Tibial nerve (tissue), 4 donors: Measurements from ENCODE around the gene KRTAP10-2. TPM values are rescaled to one million over a fixed set of nuclear protein-coding genes. Genes with fewer than 3 reads are reported as not detected.

Source experiments
- DNase-seq, 2 donors: peaks; one replicate each; pipeline ENCODE4 v3.0.0-alpha.2; 2019; ENCODE audit warnings: low spot score in 2 of 2
- H3K27ac ChIP-seq, 4 donors: fragments of 200-600 bp; sonication (generic) in 3 of 4; one replicate each; pipeline ENCODE4 v1.5.1; 2017 to 2019; ENCODE audit warnings: mild to moderate bottlenecking in 1 of 4
- H3K27me3 ChIP-seq, 2 donors: fragments of 200-600 bp; sonication (generic) in 1 of 2; one replicate each; pipeline versions ENCODE4 v1.5.1 to v1.6.0; 2017 to 2019
- H3K36me3 ChIP-seq, 3 donors: fragments of 200-600 bp; sonication (generic); one replicate each; pipeline ENCODE4 v1.5.1; 2018 to 2019
- H3K4me1 ChIP-seq, 4 donors: fragments of 200-600 bp; sonication (generic) in 3 of 4; one replicate each; pipeline ENCODE4 v1.5.1; 2017 to 2019
- H3K4me3 ChIP-seq, 4 donors: fragments of 200-600 bp; sonication (generic) in 3 of 4; one replicate each; pipeline ENCODE4 v1.5.1; 2017 to 2019; ENCODE audit warnings: mild to moderate bottlenecking in 1 of 4, moderate library complexity in 1 of 4
- H3K9me3 ChIP-seq, 4 donors: fragments of 200-600 bp; sonication (generic) in 3 of 4; one replicate each; pipeline ENCODE4 v1.5.1; 2017 to 2019
- CTCF ChIP-seq, 5 experiments: fragments of 200-600 bp in 3 of 5; fragments of 450-650 bp in 2 of 5; sonication (generic) in 3 of 5; IDR thresholded peaks; one replicate each; pipeline ENCODE4 v1.5.1; 2016 to 2019; ENCODE audit warnings: antibody characterized with exemption in 5 of 5, mild to moderate bottlenecking in 3 of 5, moderate library complexity in 2 of 5
- EP300 ChIP-seq, 2 donors: sonication (generic); formaldehyde crosslinking; IDR thresholded peaks; one replicate each; pipeline ENCODE4 v1.6.1; 2017; ENCODE audit warnings: antibody characterized with exemption in 2 of 2, mild to moderate bottlenecking in 1 of 2
- POLR2A ChIP-seq, 2 donors: fragments of 450-650 bp; IDR thresholded peaks; one replicate each; pipeline ENCODE4 v1.6.1; 2017; ENCODE audit warnings: antibody characterized with exemption in 2 of 2, mild to moderate bottlenecking in 2 of 2, moderate library complexity in 2 of 2
- WGBS, 2 donors: methylation state at CpG; one replicate each; pipeline ENCODE4 v1.1.5; 2018; 5-methylcytosine and 5-hydroxymethylcytosine counted together
- total RNA-seq, 4 donors: library from RNA; depleted of rRNA; stranded (reverse); fragments of >200 nt; gene quantifications; one replicate each; pipeline ENCODE4 v1.1.0, GENCODE V29; 2016

Gene KRTAP10-2
- total RNA-seq, 4 donors from 2014 or later: not detected

GRCh38 chr21:44521301-44521927, 29.9 kb downstream of the KRTAP10-2 start:
- Histone ChIP-seq H3K36me3 (no peaks in the 10 kb centered on the region), H3K4me1 (no peaks in the 10 kb centered on the region), H3K9me3 (no peaks in the 10 kb centered on the region), H3K27ac (no peak overlapping the region), H3K27me3 (no peaks in the 10 kb centered on the region), H3K4me3 (no peak overlapping the region)
- no peak for DNase-seq
- 83 to 93% methylated on average over 8 to 12 of the region's 22 CpGs for WGBS, 2 donors
- no peak for TF ChIP-seq EP300 (IDR thresholded peaks at IDR 0.05)
- TF ChIP-seq CTCF (IDR thresholded peaks at IDR 0.05): no peak
- no peak for TF ChIP-seq POLR2A (IDR thresholded peaks at IDR 0.05)

- Histone ChIP-seq H3K27me3 (no peaks in the 10 kb centered on the region), H3K4me1 (no peaks in the 10 kb centered on the region), H3K4me3 (no peak overlapping the region), H3K27ac (no peak overlapping the region), H3K36me3 (no peaks in the 10 kb centered on the region), H3K9me3 (no peaks in the 10 kb centered on the region)
- DNase-seq: no peak
- TF ChIP-seq EP300 (IDR thresholded peaks at IDR 0.05): no peak
- no peak for TF ChIP-seq CTCF (IDR thresholded peaks at IDR 0.05)
- TF ChIP-seq POLR2A (IDR thresholded peaks at IDR 0.05): no peak
- 75 to 80% methylated on average over 23 to 31 of the region's 31 CpGs for WGBS, 2 donors
Observed at GRCh38 chr21:44520326-44521300, 30.7 kb downstream of the KRTAP10-2 start.

DNA sequence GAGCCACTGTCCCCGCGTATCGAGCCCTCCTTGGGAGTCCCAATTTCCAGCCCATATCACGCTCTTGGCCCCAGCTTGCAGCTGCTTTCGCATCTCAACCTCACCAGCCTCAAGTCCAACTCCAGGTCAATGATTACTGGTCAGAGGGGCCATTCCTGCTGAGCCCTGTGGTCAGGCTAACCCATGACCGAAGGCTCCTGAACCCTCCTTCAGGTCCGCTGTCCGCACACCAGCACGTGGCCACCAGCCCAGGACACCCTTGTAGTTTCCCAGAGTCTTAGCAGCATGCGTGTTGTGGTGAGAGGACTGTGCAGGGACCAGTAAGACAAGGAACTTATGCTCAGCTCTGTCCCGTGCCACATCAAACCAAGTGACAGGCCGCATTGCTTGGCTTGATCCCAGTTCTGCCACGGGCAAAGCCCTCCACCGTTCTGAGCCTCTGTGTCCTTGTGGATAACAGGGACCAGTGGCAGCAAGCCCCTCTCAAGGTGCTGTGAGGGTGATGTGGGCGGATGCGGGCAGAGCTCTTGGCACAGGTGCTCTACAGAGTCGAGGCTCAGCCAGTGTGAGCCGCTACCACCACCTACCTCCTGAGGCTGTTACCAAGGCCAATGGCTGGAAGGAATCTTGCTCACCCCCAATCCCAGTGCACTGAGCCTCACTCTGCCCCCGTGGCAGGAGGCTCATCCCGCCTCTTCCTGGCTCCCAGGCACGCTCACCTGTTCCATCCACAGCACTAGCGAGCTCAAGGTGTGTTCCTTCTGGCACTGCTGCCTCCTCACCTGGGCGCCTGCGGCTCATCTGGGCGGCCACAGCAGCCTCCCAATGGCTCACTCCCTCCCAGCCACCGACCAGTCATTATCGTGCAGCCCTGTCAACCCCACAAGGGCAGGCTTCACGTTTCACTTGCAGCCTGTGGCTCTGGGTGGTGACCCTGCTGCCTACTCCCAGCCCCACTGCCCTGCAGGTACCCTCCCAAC, 31.7 kb downstream of the KRTAP10-2 start:
- Histone ChIP-seq H3K27ac (no peak overlapping the region), H3K36me3 (no peaks in the 10 kb centered on the region), H3K4me3 (no peak overlapping the region), H3K9me3 (no peaks in the 10 kb centered on the region), H3K4me1 (no peaks in the 10 kb centered on the region), H3K27me3 (no peaks in the 10 kb centered on the region)
- TF ChIP-seq POLR2A (IDR thresholded peaks at IDR 0.05) (no peak), EP300 (IDR thresholded peaks at IDR 0.05) (no peak), CTCF (IDR thresholded peaks at IDR 0.05) (no peak)
- WGBS, 2 donors: 90 to 92% methylated on average over 28 of the region's 28 CpGs
- DNase-seq: no peak

GRCh38 chr21:44518686-44519085, 32.6 kb downstream of the KRTAP10-2 start:
- 72 to 78% methylated on average over 11 to 12 of the region's 12 CpGs for whole genome bisulfite sequencing, 2 donors
- TF ChIP-seq CTCF (IDR thresholded peaks at IDR 0.05) (no peak), POLR2A (IDR thresholded peaks at IDR 0.05) (no peak), EP300 (IDR thresholded peaks at IDR 0.05) (no peak)
- no peak for DNase-seq

More at GRCh38 chr21:44518686-44519085, 32.6 kb downstream of the KRTAP10-2 start:
- H3K4me1 ChIP-seq: no peaks in the 10 kb centered on the region
- no peaks in the 10 kb centered on the region for H3K27me3 ChIP-seq
- H3K4me3 ChIP-seq: no peak overlapping the region
- H3K27ac ChIP-seq: no peak overlapping the region
- no peaks in the 10 kb centered on the region for H3K36me3 ChIP-seq
- no peaks in the 10 kb centered on the region for H3K9me3 ChIP-seq
